MM.1S (cell line): ENCODE data around the gene RPTOR.

Source experiments
- DNase-seq: peaks from one replicate; pipeline ENCODE4 v3.0.0-alpha.2; 2015
- H2AFZ ChIP-seq: fragments of 300-600 bp; sonication (generic); 2 replicates; pipeline ENCODE4 v1.6.0; 2016; ENCODE audit warnings: antibody characterized with exemption, low read length
- H3F3A ChIP-seq: fragments of 300-600 bp; sonication (generic); 2 replicates; pipeline ENCODE4 v1.6.1; 2016; ENCODE audit warnings: mild to moderate bottlenecking, antibody characterized with exemption, low read length, moderate library complexity, mixed read lengths; ENCODE audit not compliant: insufficient read depth
- H3K27ac ChIP-seq: fragments of 300-600 bp; sonication (generic); 2 replicates; pipeline ENCODE4 v1.5.1; 2016; ENCODE audit warnings: mild to moderate bottlenecking, low read length
- H3K27me3 ChIP-seq: fragments of 300-600 bp; sonication (generic); replicated peaks from 2 replicates; pipeline ENCODE4 v1.6.0; 2016; ENCODE audit warnings: low read length; ENCODE audit not compliant: insufficient read depth
- H3K36me3 ChIP-seq: fragments of 300-600 bp; sonication (generic); replicated peaks from 2 replicates; pipeline ENCODE4 v1.6.1; 2016; ENCODE audit warnings: mild to moderate bottlenecking, low read length, mixed read lengths; ENCODE audit not compliant: insufficient read depth
- H3K4me1 ChIP-seq: fragments of 300-600 bp; sonication (generic); 2 replicates; pipeline ENCODE4 v1.6.1; 2016; ENCODE audit warnings: low read length, mixed read lengths
- H3K4me2 ChIP-seq: fragments of 300-600 bp; sonication (generic); 2 replicates; pipeline ENCODE4 v1.6.0; 2016; ENCODE audit warnings: low read depth, low read length
- H3K4me3 ChIP-seq: fragments of 300-600 bp; sonication (generic); 2 replicates; pipeline ENCODE4 v1.5.1; 2016; ENCODE audit warnings: low read length, mixed read lengths
- H3K79me2 ChIP-seq: fragments of 300-600 bp; sonication (generic); 2 replicates; pipeline ENCODE4 v1.6.1; 2016; ENCODE audit warnings: mixed run types, low read length, mixed read lengths
- H3K9ac ChIP-seq: fragments of 300-600 bp; sonication (generic); 2 replicates; pipeline ENCODE4 v1.6.1; 2016; ENCODE audit warnings: low read length, mixed read lengths
- H3K9me2 ChIP-seq: fragments of 300-600 bp; sonication (generic); replicated peaks from 2 replicates; pipeline ENCODE4 v1.6.1; 2016; ENCODE audit warnings: mild to moderate bottlenecking, low read length, mixed read lengths; ENCODE audit not compliant: insufficient read depth
- H3K9me3 ChIP-seq: fragments of 300-600 bp; sonication (generic); replicated peaks from 2 replicates; pipeline ENCODE4 v1.6.1; 2016; ENCODE audit warnings: mild to moderate bottlenecking, low read length, mixed read lengths; ENCODE audit not compliant: insufficient read depth
- H4K20me1 ChIP-seq: fragments of 300-600 bp; sonication (generic); 2 replicates; pipeline ENCODE4 v1.6.1; 2016; ENCODE audit warnings: mild to moderate bottlenecking, low read length, moderate library complexity, mixed read lengths; ENCODE audit not compliant: insufficient read depth
- CTCF ChIP-seq: fragments of 300-600 bp; sonication (generic); IDR thresholded peaks from 2 replicates; pipeline ENCODE4 v1.5.1; 2016; ENCODE audit warnings: antibody characterized with exemption, low read length, mixed read lengths
- EZH2 ChIP-seq: fragments of 300-600 bp; sonication (generic); optimal IDR thresholded peaks from 2 replicates; pipeline ENCODE3; 2017; ENCODE audit warnings: low read depth, mild to moderate bottlenecking, antibody characterized with exemption, low read length, mixed read lengths
- EZH2phosphoT487 ChIP-seq: fragments of 300-600 bp; sonication (generic); IDR thresholded peaks from 2 replicates; pipeline ENCODE4 v1.6.1; 2018; ENCODE audit warnings: antibody characterized with exemption, low read length

RPTOR gene

DNA sequence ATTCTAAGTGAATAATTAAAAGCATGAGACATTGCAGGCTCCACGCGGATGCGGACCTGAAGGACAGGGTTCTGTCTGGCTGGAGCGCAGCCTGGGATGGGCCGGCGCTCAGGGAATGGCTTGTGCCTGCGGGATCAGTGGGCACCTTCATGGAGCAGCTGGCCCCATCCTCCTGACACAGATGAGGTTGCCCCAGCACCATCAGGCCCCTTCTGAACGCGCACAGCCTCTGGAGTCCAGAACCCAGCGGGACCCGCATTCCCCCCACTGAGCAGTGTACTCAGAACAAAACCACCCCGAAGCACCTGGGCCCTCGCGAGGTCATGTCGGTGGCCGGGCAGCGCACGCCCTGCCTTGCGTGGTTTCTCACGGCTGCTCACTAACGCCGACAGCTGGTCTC, 376.5 kb downstream of the RPTOR start:
- H3K9ac ChIP-seq = no peak overlapping the region
- no peaks in the 10 kb centered on the region for H3K27me3 ChIP-seq
- no peak overlapping the region for H3K4me2 ChIP-seq
- no peak overlapping the region for H3K27ac ChIP-seq
- no peaks in the 10 kb centered on the region for H3K79me2 ChIP-seq
- H3K4me1 ChIP-seq = no peaks in the 10 kb centered on the region
- H3K4me3 ChIP-seq = no peak overlapping the region
- no peaks in the 10 kb centered on the region for H3K36me3 ChIP-seq
- H3K9me2 ChIP-seq = no peaks in the 10 kb centered on the region
- no peak for DNase-seq
- no peak overlapping the region for H2AFZ ChIP-seq
- TF ChIP-seq CTCF (no peak), EZH2phosphoT487 (no peak), EZH2 (no peak)
- H3K9me3 ChIP-seq = no peaks in the 10 kb centered on the region
- H4K20me1 ChIP-seq = no peaks in the 10 kb centered on the region
- H3F3A ChIP-seq = no peaks in the 10 kb centered on the region

DNA sequence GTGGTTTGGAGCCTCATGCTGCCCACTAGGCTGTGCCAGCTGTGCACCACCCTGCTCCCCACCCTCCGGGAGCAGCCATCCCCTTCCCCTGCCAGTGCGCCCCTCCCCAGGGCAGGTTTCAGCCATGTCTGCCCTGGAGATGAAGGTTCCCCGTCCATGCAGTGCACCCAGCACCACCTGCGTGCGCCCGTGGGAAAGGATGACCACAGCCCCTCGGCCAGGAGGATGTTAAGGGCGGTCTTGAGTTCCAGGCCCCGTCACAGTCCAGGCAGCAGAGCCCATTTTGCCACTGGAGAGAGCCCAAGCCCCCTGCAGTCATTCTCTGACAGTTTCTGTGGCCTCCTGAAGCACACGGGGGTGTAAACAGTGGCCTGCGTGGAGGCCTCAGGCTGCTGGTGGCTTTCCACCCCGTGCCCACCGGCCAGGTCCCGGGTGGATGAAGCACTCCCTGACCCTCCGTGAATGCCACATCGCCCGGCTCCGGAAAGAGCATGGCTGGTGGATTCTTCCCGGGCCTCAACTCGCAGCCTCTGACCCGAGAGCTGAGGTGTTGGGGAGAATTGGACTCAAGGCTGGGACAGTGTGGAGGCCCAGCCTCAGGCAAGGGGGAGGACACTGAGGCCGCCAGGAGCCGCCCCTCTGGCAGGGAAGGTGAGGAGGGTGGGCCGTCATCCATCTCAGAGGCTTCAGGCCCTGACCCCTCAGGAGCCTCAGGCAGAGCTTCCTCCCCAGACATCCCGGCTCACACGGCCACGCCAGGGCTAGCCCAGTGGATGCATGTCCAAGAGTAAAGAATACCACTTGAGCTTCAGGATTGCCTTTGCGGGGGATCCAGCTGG, 377.3 kb downstream of the RPTOR start:
- H3K9me3 ChIP-seq = no peaks in the 10 kb centered on the region
- H2AFZ ChIP-seq = no peak overlapping the region
- H3K4me1 ChIP-seq = no peaks in the 10 kb centered on the region
- H3F3A ChIP-seq = no peaks in the 10 kb centered on the region
- no peak overlapping the region for H3K9ac ChIP-seq
- H3K4me3 ChIP-seq = no peak overlapping the region
- no peaks in the 10 kb centered on the region for H4K20me1 ChIP-seq
- no peaks in the 10 kb centered on the region for H3K79me2 ChIP-seq
- no peak overlapping the region for H3K27ac ChIP-seq
- H3K36me3 ChIP-seq = no peaks in the 10 kb centered on the region
- TF ChIP-seq EZH2phosphoT487 (no peak), CTCF (no peak), EZH2 (no peak)
- H3K4me2 ChIP-seq = no peak overlapping the region
- no peaks in the 10 kb centered on the region for H3K9me2 ChIP-seq
- DNase-seq = no peak
- no peaks in the 10 kb centered on the region for H3K27me3 ChIP-seq

- no peaks in the 10 kb centered on the region for H3K79me2 ChIP-seq
- no peak for DNase-seq
- no peak overlapping the region for H3K9ac ChIP-seq
- H3K27ac ChIP-seq = no peak overlapping the region
- H3K9me2 ChIP-seq = no peaks in the 10 kb centered on the region
- TF ChIP-seq CTCF (no peak), EZH2 (no peak), EZH2phosphoT487 (no peak)
- H3F3A ChIP-seq = no peaks in the 10 kb centered on the region
- H3K4me2 ChIP-seq = no peak overlapping the region
- no peaks in the 10 kb centered on the region for H3K36me3 ChIP-seq
- no peaks in the 10 kb centered on the region for H4K20me1 ChIP-seq
- no peak overlapping the region for H3K4me3 ChIP-seq
- no peaks in the 10 kb centered on the region for H3K9me3 ChIP-seq
- no peak overlapping the region for H2AFZ ChIP-seq
- peaks cover under 1% of the 10 kb centered on the region; the same call in 1 of the 2 replicates for H3K4me1 ChIP-seq
- no peaks in the 10 kb centered on the region for H3K27me3 ChIP-seq
Measured at GRCh38 chr17:80922580-80923160, 378.0 kb downstream of the RPTOR start.
